Endometrium (tissue), 2 donors: ENCODE measurements around the gene PPIF.
"Not testable (repeated sequence)": the region's sequence is repeated elsewhere in the genome, so short reads cannot be mapped to it uniquely, and the experiment has no call there.

ENCODE experiments used
- FAIRE-seq: peaks from 2 replicates; lab custom pipeline; 2012; peaks lifted over from hg19 to GRCh38; lab: Jason Lieb, UNC
- donor health status: control.
- donor health status: control.

PPIF gene

DNA sequence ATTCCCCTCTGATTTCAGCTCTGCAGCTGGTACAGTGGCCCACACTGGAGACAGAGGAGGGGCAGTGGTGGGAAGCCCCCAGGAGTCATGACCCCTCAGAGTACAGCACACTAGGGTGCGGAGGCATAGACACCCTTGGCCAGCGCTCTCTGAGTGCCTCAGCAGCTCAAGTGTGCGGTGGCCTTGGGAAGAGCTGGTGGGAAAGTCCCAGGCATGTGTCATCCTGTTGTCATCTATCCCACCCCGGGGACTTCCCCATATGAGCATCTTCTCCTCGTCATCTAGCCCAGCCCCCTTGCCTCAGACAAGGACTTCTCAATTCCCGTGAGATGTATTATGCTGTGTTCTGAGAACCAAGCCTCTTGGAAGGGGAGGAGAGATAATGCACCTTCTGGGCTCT, 15.6 kb upstream of the PPIF start:
- FAIRE-seq: no peak

DNA sequence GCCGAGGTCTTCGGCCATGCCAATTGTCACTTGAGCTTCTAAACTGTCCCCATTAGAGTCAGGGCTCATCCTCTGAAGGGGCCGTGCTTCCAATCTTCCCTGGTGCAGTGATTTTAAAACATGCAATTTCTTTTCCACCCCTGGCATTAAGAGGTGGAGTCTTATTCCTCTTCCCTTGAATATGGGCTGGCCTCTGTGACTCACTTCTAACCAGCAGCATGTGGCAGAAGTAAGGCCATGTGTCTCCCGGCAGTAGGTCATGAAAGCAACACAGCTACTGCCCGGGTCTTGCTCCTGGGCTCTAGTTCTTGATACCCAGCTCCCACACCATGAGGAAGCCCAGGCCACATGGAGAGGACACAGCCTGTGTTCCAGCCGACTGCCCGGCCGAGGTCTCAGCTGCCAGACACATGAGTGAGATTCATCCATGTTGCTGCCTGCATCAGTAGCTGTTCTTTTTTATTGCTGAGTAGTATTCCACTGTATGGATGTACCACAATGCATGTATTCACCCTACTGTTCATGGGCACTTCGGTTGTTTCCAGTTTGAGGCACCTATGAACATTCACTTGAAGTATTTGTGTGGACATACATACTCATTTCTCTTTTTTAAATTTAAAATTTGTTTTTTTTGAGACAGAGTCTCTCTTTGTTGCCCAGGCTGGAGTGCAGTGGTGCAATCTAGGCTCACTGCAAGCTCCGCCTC, 14.5 kb upstream of the PPIF start:
- FAIRE-seq: not testable (repeated sequence)

DNA sequence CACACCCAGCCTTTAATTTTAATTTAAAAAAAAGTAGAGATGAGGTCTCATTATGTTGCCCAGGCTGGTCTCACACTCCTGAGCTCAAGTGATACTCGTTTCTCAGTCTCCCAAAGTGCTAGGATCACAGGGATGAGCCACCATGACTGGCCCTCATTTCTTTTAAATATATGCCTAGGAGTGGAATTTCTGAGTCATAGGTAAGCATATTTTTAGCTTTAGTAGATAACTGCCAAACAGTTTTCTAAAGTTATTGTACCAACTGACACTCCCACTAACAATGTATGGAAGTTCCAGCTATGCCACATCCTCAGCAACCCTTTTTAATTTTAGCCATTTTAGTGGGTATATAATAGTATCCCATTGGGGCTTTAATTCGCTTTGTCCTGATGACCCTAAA, 13.8 kb upstream of the PPIF start:
- FAIRE-seq: no peak

DNA sequence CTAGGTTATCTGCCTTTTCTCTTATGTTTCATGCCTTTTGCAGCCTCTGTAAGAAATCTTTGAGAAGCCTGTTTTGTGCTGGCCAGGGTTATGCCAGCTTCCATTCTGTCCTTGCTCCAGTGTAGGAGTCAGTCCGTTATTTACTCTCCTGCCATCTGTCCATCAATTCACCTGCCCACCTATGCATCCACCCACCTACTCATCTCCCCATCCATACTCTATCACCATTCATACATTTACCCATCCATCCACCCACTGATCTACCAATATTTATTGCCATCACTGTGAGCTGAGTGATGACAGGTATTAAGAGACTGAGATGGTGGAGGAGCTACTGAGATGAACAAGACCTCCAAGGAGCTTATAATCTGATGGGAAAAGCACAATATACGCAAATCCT, 12.7 kb upstream of the PPIF start:
- no peak for FAIRE-seq

DNA sequence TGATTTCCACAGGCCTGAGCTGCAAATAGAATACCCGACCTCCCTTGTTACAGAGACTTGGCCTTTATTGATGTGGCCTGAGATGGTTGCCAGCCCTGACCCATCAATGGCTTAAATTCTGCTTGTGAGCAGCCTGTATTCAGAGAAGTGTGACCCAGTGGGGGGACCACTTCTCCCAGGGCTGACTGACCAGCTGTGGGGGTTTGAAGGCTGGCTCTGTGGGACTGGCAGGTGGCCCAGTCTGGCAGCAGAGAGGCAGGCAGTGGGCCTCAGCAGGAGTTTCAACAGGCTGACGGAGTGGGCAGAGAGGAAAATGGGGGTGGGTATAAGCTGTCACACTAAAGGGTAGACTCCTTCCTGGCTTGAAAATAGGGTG, 12.2 kb upstream of the PPIF start:
- no peak for FAIRE-seq

DNA sequence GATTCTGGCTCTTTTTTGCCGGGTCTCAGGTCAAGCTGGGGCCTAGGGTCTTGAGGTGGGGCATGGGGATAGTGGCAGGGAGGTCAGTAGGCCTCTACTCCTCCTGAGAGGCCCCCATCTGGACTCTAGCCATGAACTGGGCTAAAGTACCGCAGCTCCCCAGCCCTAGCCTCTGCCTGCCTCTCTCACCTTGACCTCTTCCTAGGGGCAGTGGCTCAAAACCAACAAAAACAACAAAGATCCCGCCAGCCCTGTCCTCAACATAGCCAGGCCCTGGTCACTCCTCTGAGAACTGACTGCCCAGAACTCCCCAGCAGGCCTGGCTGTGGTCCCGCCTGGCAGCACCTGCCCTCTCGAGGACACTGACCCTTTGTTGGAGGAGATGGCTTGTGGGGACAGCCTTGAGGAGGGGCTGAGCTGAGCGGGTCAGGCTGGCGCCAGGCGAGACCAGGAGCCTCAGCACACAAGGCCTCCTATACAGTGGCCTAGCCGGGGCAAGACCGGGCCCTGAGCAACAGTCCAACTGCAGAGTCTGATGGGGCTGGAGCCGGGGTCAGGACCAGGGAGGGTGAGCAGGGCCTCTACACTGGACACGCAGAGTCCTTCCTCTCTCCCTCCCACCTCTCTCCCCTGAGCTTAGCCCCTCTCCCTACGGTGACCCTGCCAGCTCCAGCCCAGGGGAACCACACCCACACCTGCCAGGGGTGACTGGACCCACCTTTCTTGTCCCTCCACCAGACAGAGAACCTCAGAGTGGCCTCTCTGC, 11.6 kb upstream of the PPIF start:
- no peak for FAIRE-seq

DNA sequence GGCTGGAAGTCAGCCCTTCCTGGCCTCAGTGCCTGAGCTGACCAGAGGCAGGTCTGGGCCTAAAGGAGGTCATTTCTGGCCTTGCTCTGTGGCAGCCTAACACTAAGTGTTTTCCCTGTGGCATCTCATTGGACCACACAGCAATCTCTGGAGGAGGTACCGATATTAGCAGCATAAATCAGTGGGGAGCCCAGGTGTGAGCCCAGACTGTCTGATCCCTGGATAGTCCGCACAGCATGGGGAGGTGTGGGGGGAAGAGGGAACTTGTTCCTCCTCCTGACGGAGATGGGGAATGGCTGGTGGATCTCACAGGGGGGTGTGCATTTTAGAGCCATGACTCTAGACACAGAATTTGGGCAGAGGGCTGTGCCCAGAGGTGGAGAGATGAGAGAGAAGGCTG, 11.0 kb upstream of the PPIF start:
- FAIRE-seq: no peak

DNA sequence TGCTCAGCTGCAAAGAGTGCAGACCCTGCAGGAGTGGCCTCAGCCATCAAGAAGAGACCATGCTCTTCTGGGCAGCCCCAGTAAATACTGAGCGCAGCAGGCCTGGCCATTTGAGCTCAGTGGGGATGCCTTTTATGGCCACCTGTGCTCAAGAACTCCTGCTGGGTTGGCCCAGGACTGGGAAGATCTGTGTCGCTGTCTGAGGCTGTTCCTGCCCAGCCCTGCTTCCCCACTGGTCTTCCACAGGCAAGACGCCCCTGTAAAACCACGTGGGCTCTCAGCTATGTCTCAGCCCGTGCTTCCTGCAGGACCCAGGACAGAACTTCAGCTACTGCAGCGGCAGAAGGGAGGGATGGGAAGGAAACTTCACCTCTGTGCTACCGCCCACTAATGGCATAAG, 10.5 kb upstream of the PPIF start:
- FAIRE-seq: no peak

DNA sequence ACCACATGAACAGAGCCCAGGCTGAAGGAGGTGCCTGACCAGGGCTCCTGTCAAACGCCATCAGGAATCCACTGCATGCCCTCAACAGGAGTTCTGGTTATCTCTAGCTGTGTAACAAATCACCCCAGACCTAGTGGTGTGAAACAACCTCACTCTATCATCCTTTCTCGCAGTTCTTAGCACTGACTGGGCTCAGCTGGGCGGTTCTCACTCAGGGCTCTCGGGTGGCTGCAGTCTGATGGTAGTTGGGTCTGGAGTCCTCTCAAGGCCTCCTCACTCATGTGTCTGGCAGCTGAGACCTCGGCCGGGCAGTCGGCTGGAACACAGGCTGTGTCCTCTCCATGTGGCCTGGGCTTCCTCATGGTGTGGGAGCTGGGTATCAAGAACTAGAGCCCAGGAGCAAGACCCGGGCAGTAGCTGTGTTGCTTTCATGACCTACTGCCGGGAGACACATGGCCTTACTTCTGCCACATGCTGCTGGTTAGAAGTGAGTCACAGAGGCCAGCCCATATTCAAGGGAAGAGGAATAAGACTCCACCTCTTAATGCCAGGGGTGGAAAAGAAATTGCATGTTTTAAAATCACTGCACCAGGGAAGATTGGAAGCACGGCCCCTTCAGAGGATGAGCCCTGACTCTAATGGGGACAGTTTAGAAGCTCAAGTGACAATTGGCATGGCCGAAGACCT, 9.3 kb upstream of the PPIF start:
- FAIRE-seq: not testable (repeated sequence)

DNA sequence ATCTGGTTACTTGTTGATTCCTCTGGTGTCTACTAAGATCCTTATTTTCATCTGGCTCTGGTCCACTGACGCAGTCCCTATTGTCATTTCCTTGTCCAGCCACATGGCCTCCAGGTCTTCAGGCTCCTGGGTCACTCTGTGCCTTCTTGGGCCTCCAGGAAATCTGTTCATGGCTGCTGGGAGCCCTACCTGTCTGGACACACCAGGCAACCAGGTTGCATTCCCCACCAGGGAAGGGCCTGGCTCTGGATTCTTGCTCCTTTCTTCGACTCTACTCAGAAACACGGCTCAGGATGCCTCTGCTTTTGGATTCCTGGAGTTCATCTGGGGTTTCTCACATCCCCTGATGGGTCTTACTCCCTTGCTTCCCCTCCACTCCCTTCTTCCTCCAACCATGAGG, 8.0 kb upstream of the PPIF start:
- no peak for FAIRE-seq

DNA sequence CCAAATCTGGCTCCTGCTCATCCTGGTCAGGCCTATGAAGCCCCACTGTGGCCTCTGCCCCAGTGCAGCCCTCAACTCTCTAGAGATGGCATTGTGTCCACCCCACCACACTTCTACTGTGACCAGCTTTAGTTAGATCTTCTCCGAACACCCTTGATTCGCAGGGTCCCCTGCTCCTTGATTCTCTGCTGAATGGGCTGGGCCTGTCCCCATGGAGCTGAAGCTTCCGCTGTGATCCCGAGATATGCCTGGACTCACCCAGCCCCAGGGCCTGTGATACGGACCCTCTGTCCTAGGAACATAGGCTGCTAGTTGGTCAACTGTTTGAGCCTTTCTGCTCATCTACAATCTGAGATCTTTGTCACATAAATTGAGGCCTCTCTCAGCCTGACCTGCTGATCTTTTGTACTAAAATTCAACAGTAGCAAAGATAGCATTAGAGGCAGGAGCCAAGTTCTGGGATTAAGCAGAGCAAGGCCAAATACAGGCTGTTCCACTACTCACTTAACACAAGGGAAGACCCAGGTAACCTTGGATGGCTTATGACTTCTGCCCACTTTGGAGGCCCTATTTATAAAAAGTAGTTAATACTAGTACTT, 6.5 kb upstream of the PPIF start:
- FAIRE-seq: no peak

DNA sequence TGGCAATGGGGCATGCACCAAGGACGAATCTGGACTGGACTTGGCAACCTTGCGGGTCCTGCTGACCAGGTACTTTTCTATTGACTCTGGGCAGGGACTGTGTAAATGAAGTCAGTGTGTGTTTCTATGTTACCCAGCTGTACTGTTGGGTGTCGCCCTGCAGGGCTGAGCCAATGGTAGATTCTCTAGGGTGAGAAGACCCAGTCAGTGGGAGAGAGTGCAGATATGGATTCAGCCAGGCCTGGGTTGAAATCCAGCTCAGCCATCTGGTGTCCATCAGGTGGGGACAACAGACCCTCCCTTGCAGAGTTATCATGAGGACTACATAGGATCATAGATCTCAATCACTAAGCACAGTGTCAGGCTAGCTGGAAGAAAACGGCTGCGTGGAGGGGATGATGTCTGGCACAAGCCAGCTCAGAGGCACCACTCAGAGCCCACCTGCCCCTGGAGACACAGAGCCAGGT, 4.9 kb upstream of the PPIF start:
- FAIRE-seq: no peak

DNA sequence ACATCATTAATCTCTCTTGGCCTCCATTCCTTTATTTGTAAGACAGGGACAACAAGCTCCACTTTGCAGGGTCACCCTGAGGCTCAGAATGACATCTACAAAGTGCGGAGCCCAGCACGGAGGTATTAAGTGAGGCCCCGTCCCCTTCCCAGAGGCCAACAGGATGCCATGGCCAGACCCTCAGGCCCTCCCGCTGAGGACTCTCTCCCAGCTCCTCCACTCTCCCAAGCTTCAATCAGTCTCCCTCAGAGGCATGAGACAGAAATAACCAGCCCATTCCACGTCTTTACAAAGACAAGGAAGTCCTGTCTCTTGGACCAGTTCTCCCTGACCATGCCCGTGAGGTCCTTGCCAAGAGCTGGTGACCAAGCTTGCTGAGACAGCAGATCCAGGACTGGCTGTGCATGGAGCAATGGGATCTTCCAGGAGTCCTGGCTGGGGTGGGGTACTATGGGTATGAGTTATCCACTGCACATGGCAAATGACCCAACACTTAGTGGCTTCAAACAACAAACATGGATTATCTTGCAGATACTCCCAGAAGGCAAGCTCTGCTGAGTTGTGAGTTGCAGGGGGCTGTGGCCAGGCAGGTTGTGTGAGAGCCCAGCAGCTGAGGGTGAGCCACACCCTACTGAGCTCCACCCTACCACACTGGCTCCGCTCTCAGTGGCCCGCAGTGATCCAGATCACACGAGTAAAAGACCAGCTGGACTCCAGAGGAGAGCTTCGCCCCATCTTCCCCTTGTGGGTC, 4.3 kb upstream of the PPIF start:
- FAIRE-seq: no peak

DNA sequence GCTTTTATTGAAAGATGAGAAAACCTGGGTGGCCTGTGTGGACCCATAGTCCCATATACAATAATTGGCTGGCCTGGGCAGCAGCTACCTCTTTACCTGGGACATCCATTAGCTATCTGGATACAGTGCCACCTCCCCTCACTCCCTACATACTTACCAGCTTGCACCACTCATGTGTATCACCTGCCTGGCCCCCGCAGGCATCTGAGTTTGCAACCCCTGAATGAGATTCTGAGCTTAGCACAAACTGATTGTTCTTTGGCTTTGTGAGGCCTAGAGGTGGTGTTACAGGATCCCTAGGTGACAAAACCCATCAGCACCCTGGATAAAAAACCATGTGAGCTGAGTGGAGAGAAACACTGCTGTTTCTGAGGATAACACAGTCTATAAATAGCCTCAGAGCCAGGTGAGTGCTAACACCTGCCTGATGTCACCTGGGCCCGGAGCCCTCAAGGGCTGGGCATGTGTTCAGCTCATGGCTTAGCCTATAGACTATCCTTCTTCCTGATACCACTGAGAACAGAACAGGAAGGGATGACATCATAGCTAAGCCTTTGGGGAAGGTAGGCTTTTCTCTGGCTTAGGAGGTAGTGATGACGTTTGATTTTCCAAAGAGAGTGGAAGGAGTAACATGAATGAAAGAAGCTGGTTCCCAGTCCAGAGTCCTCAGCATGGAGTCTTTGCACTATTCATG, 2.6 kb upstream of the PPIF start:
- no peak for FAIRE-seq

DNA sequence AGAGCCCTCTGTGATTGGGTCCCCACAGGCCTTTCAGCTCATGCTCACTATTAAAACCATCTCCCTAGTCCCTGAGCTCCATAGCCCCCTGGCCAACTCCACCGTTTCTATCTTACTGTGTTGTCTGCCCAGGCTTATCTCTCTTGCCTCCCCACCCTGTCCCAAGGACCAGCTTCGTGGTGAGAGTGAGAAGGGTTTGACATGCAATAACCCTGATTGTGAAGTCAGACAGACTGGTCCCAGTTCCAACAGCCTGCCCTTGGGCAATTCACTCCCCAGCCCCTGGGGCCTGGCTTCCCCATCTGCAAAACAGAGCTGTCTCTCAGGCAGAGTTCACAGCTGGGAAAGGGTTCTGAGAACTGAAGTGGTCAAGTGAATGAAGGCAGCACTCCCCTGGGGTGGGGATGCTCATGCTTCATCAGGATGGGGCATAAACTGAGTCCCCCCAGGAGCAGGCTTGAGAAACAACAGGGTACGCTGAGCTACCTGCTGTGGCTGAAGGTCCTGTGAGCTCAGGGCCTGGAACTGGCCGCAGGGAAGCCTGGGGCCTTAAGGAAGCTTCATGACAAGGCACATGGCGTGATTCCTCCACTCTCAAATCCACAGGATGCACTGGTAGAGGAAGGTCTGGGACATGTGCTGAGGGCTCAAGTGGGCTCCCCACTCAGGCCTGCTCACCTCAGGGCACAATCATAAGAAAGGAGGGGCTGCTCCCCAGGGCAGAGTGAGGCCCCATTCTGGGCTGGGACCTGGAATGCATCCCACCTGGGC, 1.8 kb upstream of the PPIF start:
- no peak for FAIRE-seq

DNA sequence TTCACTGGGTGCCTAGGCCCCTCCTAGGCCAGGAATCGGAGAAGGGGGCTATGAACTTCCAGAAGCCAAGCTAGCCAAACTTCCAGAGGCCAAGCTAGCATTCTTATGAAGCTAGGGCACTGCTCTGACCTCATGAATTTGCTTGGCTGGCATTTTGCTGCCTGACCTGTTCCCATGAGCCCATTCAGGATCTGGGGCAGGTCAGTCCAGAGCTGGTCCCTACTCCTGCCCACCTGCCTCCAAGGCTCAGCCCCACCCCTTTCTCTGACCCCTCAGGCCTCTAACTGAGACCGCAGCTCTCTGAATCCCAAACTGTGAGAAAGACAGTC, 1.3 kb upstream of the PPIF start:
- FAIRE-seq: no peak

DNA sequence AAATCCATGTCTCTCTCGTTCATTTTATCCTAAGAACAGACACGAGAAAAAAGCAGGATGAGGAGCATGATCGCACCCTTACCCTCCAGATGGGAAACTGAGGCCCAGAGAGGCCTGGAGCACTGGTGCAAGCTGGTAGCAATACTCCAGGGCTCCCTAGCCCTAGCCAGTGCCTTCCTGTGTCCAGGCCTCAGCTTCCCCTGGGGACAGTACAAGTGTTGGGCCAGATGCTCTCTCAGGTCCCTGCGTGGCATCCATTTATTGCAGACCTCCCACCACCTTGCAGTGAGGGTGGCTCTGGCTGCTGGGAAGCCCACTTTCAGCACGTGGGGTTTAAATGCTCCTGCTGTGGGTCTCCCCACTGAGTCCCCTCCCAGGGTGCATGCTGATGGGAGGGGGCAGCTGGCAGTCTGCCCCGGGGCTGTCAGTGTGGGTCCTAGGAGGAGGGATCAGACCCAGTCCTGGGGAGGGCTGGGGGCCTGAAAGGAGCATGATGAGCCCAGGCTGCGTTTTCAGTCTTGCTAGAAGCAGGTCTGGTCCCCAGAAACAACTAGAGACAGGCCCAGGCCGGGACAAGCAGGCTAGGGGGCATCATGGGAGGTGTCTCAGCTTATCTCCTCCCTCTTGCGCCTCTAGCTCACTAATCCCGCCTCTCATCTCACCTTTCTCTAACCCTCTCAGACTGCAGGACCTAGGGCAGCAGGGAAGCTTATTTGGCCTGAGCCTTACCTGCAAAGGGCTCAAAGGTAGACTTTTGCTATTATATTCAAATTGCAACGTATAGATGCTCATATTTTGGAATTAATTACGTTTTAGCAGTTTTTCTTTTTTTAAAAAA, 662 bp upstream of the PPIF start:
- no peak for FAIRE-seq

DNA sequence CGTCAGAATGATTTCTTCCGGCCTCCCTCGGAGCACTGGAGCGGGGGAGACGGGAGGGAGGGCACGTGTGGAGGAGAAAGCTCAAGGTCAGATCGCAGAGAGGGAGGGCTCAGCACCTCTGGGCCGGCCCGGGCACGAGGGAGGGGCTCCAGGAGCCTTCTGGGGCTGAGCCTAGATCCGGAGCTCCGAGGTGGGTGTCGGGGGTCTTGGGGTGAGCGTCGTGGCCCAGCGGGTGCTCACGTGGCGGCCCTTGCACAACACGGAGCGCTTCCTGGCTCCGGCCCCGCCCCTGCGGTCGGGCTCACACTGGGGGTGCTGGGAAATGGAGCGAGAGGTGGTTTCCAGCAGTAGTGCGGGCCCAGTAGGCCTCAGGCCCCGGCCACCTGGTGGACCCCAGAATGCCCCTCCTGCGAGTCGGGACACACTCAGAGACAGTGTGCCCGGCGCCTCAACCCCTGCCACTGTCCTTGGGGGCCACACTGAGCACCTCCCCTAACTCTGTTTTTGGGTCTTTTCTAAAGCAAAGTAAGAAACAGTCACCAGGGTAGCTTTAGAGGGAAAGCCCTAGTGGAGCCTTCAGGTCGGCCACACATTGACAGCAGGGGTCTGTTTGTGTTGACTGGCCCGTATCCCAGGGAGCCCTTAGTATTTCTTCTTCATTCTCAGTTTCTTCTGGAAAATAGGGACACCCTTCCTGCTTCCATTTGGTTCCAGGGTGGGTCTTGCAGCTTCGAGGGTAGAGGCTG, 798 bp downstream of the PPIF start:
- no peak for FAIRE-seq

DNA sequence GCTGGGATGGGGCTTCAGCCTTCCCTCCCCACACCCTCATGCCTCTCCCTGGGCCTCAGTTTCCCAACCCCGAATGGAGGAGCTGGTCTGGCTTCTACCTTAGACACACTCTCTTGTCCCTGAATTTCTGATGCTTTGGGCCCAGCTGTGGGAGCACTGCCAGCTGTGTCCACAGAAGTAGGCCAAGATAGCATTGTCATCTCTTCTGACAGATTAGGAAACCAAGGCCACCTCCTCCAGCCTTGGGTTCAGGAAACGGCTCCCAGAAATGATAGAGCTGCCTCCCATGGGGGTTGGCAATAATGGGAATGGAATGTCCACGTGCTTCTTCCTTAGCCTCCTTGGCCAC, 1.3 kb downstream of the PPIF start:
- FAIRE-seq: no peak
